ENCODE measurements around the gene SUMO4. TPM values are rescaled to one million over a fixed set of nuclear protein-coding genes. Genes with fewer than 3 reads are reported as not detected.

Gene SUMO4
- total RNA-seq: 0.16 TPM in 1 of 2 replicates, not detected in the other

GRCh38 chr6:149400050-149400449 lies at the start of gene SUMO4:
TSS of gene SUMO4 (plus strand) at chr6:149400262. CDS start at chr6:149400392, 130 bp downstream.

Other genes starting within 250 kb of the SUMO4 start
- 11.9 and 23.2 TPM in 2 replicates for gene TAB2, start 82.5 kb upstream of the SUMO4 start, total RNA-seq
- 1.6 TPM in 1 of 2 replicates, not detected in the other for gene ZC3H12D, start 84.8 kb downstream of the SUMO4 start, total RNA-seq
- 19.0 and 22.8 TPM in 2 replicates for gene PPIL4, start 145.8 kb downstream of the SUMO4 start, total RNA-seq
- 76.9 and 80.8 TPM in 2 replicates for gene GINM1, start 166.1 kb downstream of the SUMO4 start, total RNA-seq
- 10.8 and 15.6 TPM in 2 replicates for gene KATNA1, start 248.5 kb downstream of the SUMO4 start, total RNA-seq